HepG2 (cell line): ENCODE data around the gene BIVM. TPM values are rescaled to one million over a fixed set of nuclear protein-coding genes. Genes with fewer than 3 reads are reported as not detected.

Experiments used
- ATAC-seq: fragments of 200-7000 bp; cut with Tn5 transposase; 3 replicates; pipeline ENCODE4 v1.9.1; 2020; ENCODE audit warnings: mild to moderate bottlenecking, moderate library complexity
- BruUV-seq: library from RNA; stranded (reverse); fragments of 400-500 nt; replicated peaks from 2 replicates; lab custom pipeline; 2021; lab: Mats Ljungman, UMichigan
- CTCF ChIA-PET: fragments of 300-600 bp; formaldehyde crosslinking; extraction: SDS; loops from one replicate; lab custom pipeline; 2021; ENCODE audit warnings: low total read pairs, inconsistent platforms, low intra/inter-chr PET ratio; lab: Yijun Ruan, JAX
- POLR2A ChIA-PET: fragments of 350-600 bp; sonication (Branson Sonifier 250); formaldehyde crosslinking; loops from one replicate; lab custom pipeline; 2020; ENCODE audit warnings: antibody characterized with exemption, inconsistent platforms; lab: Yijun Ruan, JAX
- DNase-seq: peaks from one replicate; pipeline ENCODE4 v3.0.0-alpha.2; 2015; ENCODE audit warnings: low spot score
- FAIRE-seq: peaks from 3 replicates; lab custom pipeline; 2011; peaks lifted over from hg19 to GRCh38; lab: Jason Lieb, UNC
- H2AFZ ChIP-seq: one replicate; pipeline ENCODE4 v1.6.1; 2011; ENCODE audit warnings: low read length, inconsistent platforms
- H3K27ac ChIP-seq: fragments of 300-600 bp; 3 replicates; pipeline ENCODE4 v1.8.0; 2011; ENCODE audit warnings: mixed run types, mild to moderate bottlenecking, mixed read lengths, low read length, inconsistent platforms; ENCODE audit not compliant: insufficient read depth; ENCODE audit errors: extremely low read length
- H3K27me3 ChIP-seq, 2 experiments: fragments of 200-600 bp in 1 of 2; 2 replicates in 1 of 2; 3 replicates in 1 of 2; pipeline versions ENCODE4 v1.6.0 to v1.8.0; 2011; ENCODE audit warnings: low read length in 2 of 2, mild to moderate bottlenecking in 2 of 2, moderate library complexity in 2 of 2, inconsistent platforms in 1 of 2; ENCODE audit not compliant: insufficient read depth in 2 of 2, control insufficient read depth in 1 of 2
- H3K36me3 ChIP-seq, 2 experiments: fragments of 200-600 bp in 1 of 2; replicated peaks in 1 of 2; 2 replicates in 1 of 2; 3 replicates in 1 of 2; pipeline versions ENCODE4 v1.5.1 to v1.8.0; 2011; ENCODE audit warnings: low read length in 2 of 2, inconsistent platforms in 1 of 2; ENCODE audit not compliant: insufficient read depth in 2 of 2, control insufficient read depth in 1 of 2
- H3K4me1 ChIP-seq: 2 replicates; pipeline ENCODE4 v1.5.1; 2012; ENCODE audit warnings: low read length, inconsistent platforms; ENCODE audit not compliant: insufficient read depth
- H3K4me2 ChIP-seq: 2 replicates; pipeline ENCODE4 v1.6.0; 2011; ENCODE audit warnings: low read depth, low read length, inconsistent platforms
- H3K4me3 ChIP-seq, 3 experiments: fragments of 200-600 bp in 1 of 3; sonication (generic), shearing (Covaris generic) in 1 of 3; replicated peaks in 1 of 3; 2 replicates each; pipeline ENCODE4 v1.5.1; 2011 to 2016; ENCODE audit warnings: low read length in 3 of 3, inconsistent platforms in 2 of 3, low read depth in 2 of 3, mild to moderate bottlenecking in 2 of 3, control low read depth in 1 of 3, mixed read lengths in 1 of 3; ENCODE audit not compliant: insufficient read depth in 1 of 3
- H3K79me2 ChIP-seq: one replicate; pipeline ENCODE4 v1.6.1; 2011; ENCODE audit warnings: low read length, inconsistent platforms; ENCODE audit not compliant: insufficient read depth
- H3K9ac ChIP-seq: 2 replicates; pipeline ENCODE4 v1.6.0; 2011; ENCODE audit warnings: mild to moderate bottlenecking, low read depth, low read length, inconsistent platforms; ENCODE audit not compliant: insufficient read depth
- H3K9me3 ChIP-seq: 2 replicates; pipeline ENCODE4 v1.5.1; 2012; ENCODE audit warnings: mild to moderate bottlenecking, low read length
- H4K20me1 ChIP-seq: 2 replicates; pipeline ENCODE4 v1.6.0; 2011; ENCODE audit warnings: inconsistent platforms, mild to moderate bottlenecking, low read length, moderate library complexity; ENCODE audit not compliant: insufficient read depth
- EED ChIP-seq: sonication (generic); formaldehyde crosslinking; IDR thresholded peaks from 2 replicates; pipeline ENCODE4 v1.5.0; 2020; ENCODE audit warnings: mild to moderate bottlenecking, missing genetic modification reagents
- GABPB1 ChIP-seq: IDR thresholded peaks from 2 replicates; pipeline ENCODE4 v1.6.1; 2016; ENCODE audit warnings: mild to moderate bottlenecking, missing genetic modification reagents, moderate library complexity, missing compliant biosample characterization
- GATA4 ChIP-seq: sonication (generic); IDR thresholded peaks from 2 replicates; pipeline ENCODE4 v1.6.1; 2016; ENCODE audit warnings: antibody characterized with exemption, low read depth, borderline replicate concordance
- HOXA3 ChIP-seq: sonication (generic); formaldehyde crosslinking; IDR thresholded peaks from 2 replicates; pipeline ENCODE4 v1.5.0; 2020; ENCODE audit warnings: missing genetic modification reagents
- SNAPC5 ChIP-seq: sonication (generic); formaldehyde crosslinking; IDR thresholded peaks from 2 replicates; pipeline ENCODE4 v1.8.1; 2023; ENCODE audit warnings: mild to moderate bottlenecking, missing genetic modification reagents, borderline replicate concordance
- STAT6 ChIP-seq: sonication (generic); formaldehyde crosslinking; IDR thresholded peaks from 2 replicates; pipeline ENCODE4 v1.4.0; 2020; ENCODE audit warnings: missing genetic modification reagents, mild to moderate bottlenecking, borderline replicate concordance
- TBX3 ChIP-seq: fragments of 450-650 bp; IDR thresholded peaks from 2 replicates; pipeline ENCODE4 v1.6.1; 2017; ENCODE audit warnings: antibody characterized with exemption, mild to moderate bottlenecking, inconsistent platforms, borderline replicate concordance
- ZFP36 ChIP-seq: fragments of 150-350 bp; IDR thresholded peaks from 2 replicates; pipeline ENCODE4 v1.6.1; 2018; ENCODE audit warnings: borderline replicate concordance, low read length, low read depth; ENCODE audit not compliant: partially characterized antibody
- ZNF567 ChIP-seq: sonication (generic); formaldehyde crosslinking; IDR thresholded peaks from 2 replicates; pipeline ENCODE4 v1.8.1; 2023; ENCODE audit warnings: mild to moderate bottlenecking, missing genetic modification reagents, borderline replicate concordance
- ZNF607 ChIP-seq: sonication (generic); formaldehyde crosslinking; IDR thresholded peaks from 2 replicates; pipeline ENCODE4 v1.5.1; 2020; ENCODE audit warnings: missing genetic modification reagents, mild to moderate bottlenecking, borderline replicate concordance
- ZNF615 ChIP-seq: sonication (generic); formaldehyde crosslinking; IDR thresholded peaks from 2 replicates; pipeline ENCODE4 v1.5.0; 2020; ENCODE audit warnings: mild to moderate bottlenecking, missing genetic modification reagents, borderline replicate concordance
- ZNF674 ChIP-seq: sonication (generic); formaldehyde crosslinking; IDR thresholded peaks from 2 replicates; pipeline ENCODE4 v1.5.0; 2020; ENCODE audit warnings: low read depth, mild to moderate bottlenecking, missing genetic modification reagents
- ZNF782 ChIP-seq: sonication (generic); formaldehyde crosslinking; IDR thresholded peaks from 2 replicates; pipeline ENCODE4 v1.4.0; 2020; ENCODE audit warnings: missing genetic modification reagents, mild to moderate bottlenecking, borderline replicate concordance
- WGBS: methylation state at CpG from one replicate; pipeline ENCODE4 v1.1.6; 2017; ENCODE audit warnings: low lambda C conversion rate; 5-methylcytosine and 5-hydroxymethylcytosine counted together
- in situ Hi-C: cut with HindIII; loops from 2 replicates; pipeline ENCODE4 v1.10.0; 2017; ENCODE audit warnings: low pct_unique_long_range_greater_than_20kb; ENCODE audit not compliant: extremely low pct_ligation_motif_present
- intact Hi-C: fragments of 100-400 bp; cut with micrococcal nuclease; formaldehyde crosslinking; loops from one replicate; pipeline ENCODE4 v1.10.0; 2022; ENCODE audit not compliant: unreplicated experiment
- polyA plus RNA-seq, 8 experiments: library from polyadenylated mRNA; depleted of rRNA in 3 of 8; stranded (reverse) in 7 of 8; unstranded in 1 of 8; fragments of >200 nt; fragmentation: Illumina TruSeq in 4 of 8; extraction: Trizol in 4 of 8; gene quantifications; 2 replicates each; pipeline versions ENCODE4 v1.2.1 to v1.2.3, GENCODE V29; 2011 to 2016; ENCODE audit warnings: low read depth in 4 of 8, missing spikeins in 1 of 8, mixed read lengths in 1 of 8; ENCODE audit not compliant: insufficient read depth in 1 of 8
- total RNA-seq, 5 experiments: library from RNA; depleted of rRNA; stranded (reverse); fragments of >200 nt; fragmentation: Illumina TruSeq; extraction: Trizol; gene quantifications; 2 replicates each; pipeline ENCODE4 v1.2.3, GENCODE V29; 2016; ENCODE audit warnings: low read depth in 1 of 5

Gene BIVM
- total and polyA plus RNA-seq, 2 of the 13 experiments (the other 11 are each of a cell fraction or from before 2014, with no cell fraction given) = 10.4 to 15.8 TPM

GRCh38 chr13:102854675-102855074 is 55.8 kb downstream of the BIVM start:
- in situ Hi-C loops = no loop called here
- FAIRE-seq = no peak
- BruUV-seq = no TSS peak
- no peaks in the 10 kb centered on the region for H3K27me3 ChIP-seq
- H3K27ac ChIP-seq = no peak overlapping the region
- TF ChIP-seq HOXA3 (CRISPR knock-in tag) (no peak), STAT6 (no peak), ZFP36 (no peak), ZNF674 (CRISPR knock-in tag) (no peak), GABPB1 (CRISPR knock-in tag) (no peak), GATA4 (no peak), TBX3 (no peak), ZNF567 (CRISPR knock-in tag) (no peak), ZNF607 (CRISPR knock-in tag) (no peak), EED (no peak), ZNF782 (CRISPR knock-in tag) (no peak), SNAPC5 (CRISPR knock-in tag) (no peak), ZNF615 (CRISPR knock-in tag) (no peak)
- TF ChIP-seq, all 625 proteins: peak for 0
- intact Hi-C loops = no loop called here
- Histone ChIP-seq H3K4me1 (no peaks in the 10 kb centered on the region), H3K9ac (no peak overlapping the region), H3K36me3 (peaks cover 18 to 51% of the 10 kb centered on the region in 2 experiments), H2AFZ (no peak overlapping the region), H3K9me3 (no peaks in the 10 kb centered on the region), H3K79me2 (no peaks in the 10 kb centered on the region), H3K4me2 (no peak overlapping the region), H4K20me1 (no peaks in the 10 kb centered on the region), H3K4me3 (no peak overlapping the region)
- DNase-seq (no peak), ATAC-seq (no peak)
- ChIA-PET POLR2A (no interaction called here), CTCF (no interaction called here)
- 97% methylated on average over 7 of the region's 7 CpGs for WGBS
